Common myeloid progenitor, CD34-positive (primary cell): ENCODE data around the gene SEMA6B.

Experiments
- CTCF ChIA-PET: fragments of 350-600 bp; sonication (Branson Sonifier 250); formaldehyde crosslinking; loops from one replicate; lab custom pipeline; 2021; ENCODE audit warnings: antibody characterized with exemption; lab: Charles Lee
- POLR2A ChIA-PET: fragments of 350-600 bp; sonication (Branson Sonifier 250); formaldehyde crosslinking; loops from one replicate; lab custom pipeline; 2021; ENCODE audit warnings: antibody characterized with exemption; lab: Charles Lee
- DNase-seq, 3 donors: peaks; one replicate each; pipeline versions ENCODE4 v3.0.0 to v3.0.0-alpha.2; 2013
- H3K27ac ChIP-seq, 2 experiments: 1 replicate in 1 of 2; 2 replicates in 1 of 2; pipeline ENCODE4 v1.7.0; 2013; ENCODE audit warnings: inconsistent platforms in 2 of 2, low read length in 2 of 2, mild to moderate bottlenecking in 2 of 2, low read depth in 1 of 2, moderate library complexity in 1 of 2; ENCODE audit not compliant: severe bottlenecking in 2 of 2, insufficient read depth in 1 of 2, poor library complexity in 1 of 2
- H3K27me3 ChIP-seq, 5 experiments: replicated peaks in 2 of 5; 1 replicate in 3 of 5; 2 replicates in 2 of 5; pipeline versions ENCODE4 v1.6.1 to v1.7.0; 2013; ENCODE audit warnings: low read length in 4 of 5, mild to moderate bottlenecking in 2 of 5, moderate library complexity in 2 of 5, inconsistent platforms in 1 of 5; ENCODE audit not compliant: insufficient read depth in 5 of 5, control insufficient read depth in 4 of 5
- H3K36me3 ChIP-seq, 4 experiments: 1 replicate in 2 of 4; 2 replicates in 2 of 4; pipeline versions ENCODE4 v1.6.1 to v1.7.0; 2013; ENCODE audit warnings: low read length in 3 of 4, control low read depth in 1 of 4, mild to moderate bottlenecking in 1 of 4; ENCODE audit not compliant: control insufficient read depth in 4 of 4, insufficient read depth in 4 of 4
- H3K4me1 ChIP-seq, 4 experiments: 1 replicate in 3 of 4; 2 replicates in 1 of 4; pipeline versions ENCODE4 v1.6.1 to v1.7.1; 2013; ENCODE audit warnings: low read length in 3 of 4, mild to moderate bottlenecking in 3 of 4, control low read depth in 1 of 4, inconsistent platforms in 1 of 4, moderate library complexity in 1 of 4; ENCODE audit not compliant: control insufficient read depth in 4 of 4, insufficient read depth in 4 of 4; ENCODE audit errors: control extremely low read depth in 1 of 4
- H3K4me3 ChIP-seq, 7 experiments: 1 replicate in 4 of 7; 2 replicates in 3 of 7; pipeline versions ENCODE4 v1.5.1 to v1.7.0; 2013; ENCODE audit warnings: mild to moderate bottlenecking in 7 of 7, low read length in 6 of 7, moderate library complexity in 6 of 7, inconsistent platforms in 2 of 7, low read depth in 2 of 7, control low read depth in 1 of 7; ENCODE audit not compliant: insufficient read depth in 4 of 7, control insufficient read depth in 1 of 7; ENCODE audit errors: extremely low read depth in 1 of 7
- H3K9me3 ChIP-seq, 5 experiments: 1 replicate in 4 of 5; 2 replicates in 1 of 5; pipeline versions ENCODE4 v1.6.1 to v1.7.1; 2013; ENCODE audit warnings: low read length in 4 of 5, mild to moderate bottlenecking in 2 of 5, inconsistent platforms in 1 of 5, low read depth in 1 of 5, moderate library complexity in 1 of 5; ENCODE audit not compliant: control insufficient read depth in 4 of 5, insufficient read depth in 2 of 5; ENCODE audit errors: control extremely low read depth in 1 of 5
- WGBS: methylation state at CpG from one replicate; pipeline ENCODE4 v1.1.5; 2013; ENCODE audit not compliant: insufficient coverage; 5-methylcytosine and 5-hydroxymethylcytosine counted together

The SEMA6B gene

DNA sequence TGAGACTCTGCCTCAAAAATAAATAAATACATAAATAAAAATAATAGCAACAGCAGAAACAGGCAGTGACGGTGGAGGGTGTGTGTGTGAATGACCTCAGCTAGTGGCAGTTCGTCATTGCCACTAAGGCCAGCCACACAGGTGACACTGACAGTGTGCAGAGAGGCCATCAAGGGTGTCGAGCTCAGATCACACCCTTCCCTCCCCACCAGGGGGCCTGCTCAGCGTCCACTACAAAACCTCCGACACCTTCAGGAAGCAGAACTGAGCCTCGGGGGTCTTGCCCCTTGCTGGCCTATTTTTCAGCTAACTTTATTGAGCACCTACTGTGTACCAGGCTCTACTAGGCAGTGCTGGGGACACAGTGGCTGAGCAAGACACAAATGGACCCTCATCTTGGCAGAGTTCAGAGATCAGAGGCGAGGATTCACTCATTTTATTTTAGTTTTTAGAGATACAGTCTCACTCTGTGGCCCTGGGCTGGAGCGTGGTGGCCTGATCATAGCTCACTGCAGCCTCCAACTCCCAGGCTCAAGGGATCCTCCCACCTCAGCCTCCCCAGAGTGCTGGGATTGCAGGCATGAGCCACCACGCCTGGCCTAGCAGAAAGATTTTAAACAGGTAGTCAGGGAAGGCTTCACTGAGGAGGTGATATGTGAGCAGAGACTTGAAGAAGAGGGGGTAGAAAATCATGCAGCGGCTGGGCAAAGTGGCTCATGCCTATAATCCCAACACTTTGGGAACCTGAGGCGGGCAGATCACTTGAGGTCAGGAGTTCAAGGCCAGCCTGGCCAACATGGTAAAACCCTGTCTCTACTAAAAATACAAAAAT, 30.3 kb upstream of the SEMA6B start:
- Histone ChIP-seq H3K9me3 (no peaks in the 10 kb centered on the region), H3K27me3 (peaks cover 0 to 30% (median 11%) of the 10 kb centered on the region in 5 experiments), H3K27ac (no peak overlapping the region), H3K4me3 (no peak overlapping the region), H3K4me1 (peaks cover 0 to 6% (median 3%) of the 10 kb centered on the region in 4 experiments), H3K36me3 (no peaks in the 10 kb centered on the region)
- WGBS, result 46% methylated on average over 9 of the region's 11 CpGs
- CTCF ChIA-PET, result interaction anchor here (0.7 to 5.2 kb wide), 12 partner anchors 9 to 78 kb away, joined by 3 to 37 read pairs (median 4); no protein-coding TSS in a partner anchor
- POLR2A ChIA-PET, result no interaction called here
- peak; percentile 44 to 66 (median 63) for DNase-seq

DNA sequence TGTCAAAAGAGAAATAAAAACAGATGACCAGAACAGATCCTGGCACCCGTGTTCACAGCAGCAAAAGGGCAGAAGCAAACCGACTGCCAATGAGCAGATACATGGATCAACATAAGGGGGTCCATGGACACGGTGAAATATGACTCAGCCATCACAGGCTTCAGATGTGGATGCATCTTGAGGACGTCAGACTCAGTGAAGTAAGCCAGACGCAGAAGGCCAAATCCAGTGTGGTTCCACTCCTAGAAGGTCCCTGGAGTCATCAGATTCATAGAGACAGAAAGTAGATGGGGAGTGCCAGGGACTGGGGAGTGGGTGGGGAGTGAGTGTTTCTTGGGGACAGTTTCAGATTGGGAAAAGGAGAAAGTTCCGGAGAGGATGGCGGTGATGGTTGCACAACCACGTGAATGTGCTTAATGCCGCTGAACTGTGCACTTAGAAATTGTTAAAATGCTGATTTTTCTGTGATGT, 28.8 kb upstream of the SEMA6B start:
- ChIA-PET POLR2A (no interaction called here), CTCF (interaction anchor here (0.7 to 3.5 kb wide), 6 partner anchors 20 to 681 kb away, joined by 3 to 13 read pairs (median 3); no protein-coding TSS in a partner anchor)
- Histone ChIP-seq H3K9me3 (no peaks in the 10 kb centered on the region), H3K27me3 (peaks cover 0 to 41% (median 15%) of the 10 kb centered on the region in 5 experiments), H3K4me3 (no peak overlapping the region), H3K4me1 (peaks cover 0 to 16% (median 15%) of the 10 kb centered on the region in 4 experiments), H3K36me3 (no peaks in the 10 kb centered on the region), H3K27ac (no peak overlapping the region)
- 86% methylated on average over 7 of the region's 9 CpGs for WGBS
- DNase-seq, result no peak

DNA sequence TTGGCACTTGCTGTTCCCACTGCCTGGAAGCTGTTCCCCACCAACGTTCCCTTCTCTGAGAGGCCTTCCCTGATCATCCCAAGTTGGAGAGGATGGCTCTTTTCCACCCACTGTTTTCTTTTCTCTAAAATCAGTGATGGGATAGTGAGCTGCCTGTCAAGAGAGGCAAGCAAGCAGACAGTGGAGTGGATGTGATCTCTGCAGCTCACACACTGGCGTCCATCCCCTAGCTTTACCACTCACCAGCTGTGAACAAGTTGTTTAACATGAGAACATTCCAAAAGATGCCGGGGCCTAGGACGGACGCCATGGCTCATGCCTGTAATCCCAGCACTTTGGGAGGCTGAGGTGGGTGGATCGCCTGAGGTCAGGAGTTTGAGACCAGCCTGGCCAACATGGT, 28.0 kb upstream of the SEMA6B start:
- no peak for DNase-seq

DNA sequence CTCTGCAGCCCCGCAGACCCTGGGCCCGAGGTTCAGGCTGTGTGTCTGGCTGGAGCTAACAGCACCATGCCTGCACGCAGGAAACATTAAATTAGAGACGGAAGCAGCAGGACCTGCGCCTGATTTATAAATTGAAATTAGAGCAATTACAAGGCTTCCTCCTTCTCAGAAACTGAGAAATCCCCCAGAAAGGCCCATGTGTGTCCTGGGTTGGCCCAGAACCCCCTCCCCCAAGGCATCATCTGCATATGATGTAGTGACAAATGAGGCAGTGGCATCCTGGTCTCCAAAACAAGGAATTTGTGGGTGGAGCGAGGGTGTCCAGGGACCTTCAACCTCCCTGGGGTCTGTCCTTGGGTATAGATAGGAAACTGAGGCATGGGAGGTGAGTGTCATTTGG, 27.2 kb upstream of the SEMA6B start:
- H3K27me3 ChIP-seq, result peaks cover 0 to 47% (median 19%) of the 10 kb centered on the region in 5 experiments

More for the DNA sequence above, 28.0 kb upstream of the SEMA6B start:
- Histone ChIP-seq H3K4me1 (peaks cover 0 to 20% (median 18%) of the 10 kb centered on the region in 4 experiments), H3K9me3 (no peaks in the 10 kb centered on the region), H3K27ac (no peak overlapping the region), H3K27me3 (peaks cover 0 to 43% (median 13%) of the 10 kb centered on the region in 5 experiments), H3K36me3 (no peaks in the 10 kb centered on the region), H3K4me3 (no peak overlapping the region)
- WGBS, result 92% methylated on average over 4 of the region's 6 CpGs
- ChIA-PET POLR2A (no interaction called here), CTCF (interaction anchor here (0.8 to 3.5 kb wide), 7 partner anchors 11 to 50 kb away, joined by 3 to 13 read pairs (median 3); no protein-coding TSS in a partner anchor)

DNA sequence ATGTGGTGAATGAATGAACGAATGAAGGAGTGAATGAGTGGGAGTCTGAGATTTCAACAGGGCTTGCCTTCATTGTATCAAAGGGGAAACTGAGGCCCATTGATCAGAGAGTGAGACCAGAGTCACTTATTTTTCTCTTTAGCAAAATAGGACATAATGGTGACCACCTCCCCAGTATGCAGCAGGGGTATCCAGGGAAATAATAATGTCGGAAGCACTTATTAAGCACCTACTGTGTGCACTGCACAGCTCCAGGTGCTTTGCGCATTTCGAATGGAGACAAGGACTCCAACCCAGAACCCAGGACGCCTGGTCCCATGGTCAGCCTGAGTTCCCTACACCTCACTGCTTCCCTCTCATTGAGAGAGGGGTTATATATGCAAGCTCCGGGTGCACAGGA, 26.8 kb upstream of the SEMA6B start:
- H3K27me3 ChIP-seq, result peaks cover 0 to 46% (median 19%) of the 10 kb centered on the region in 5 experiments
- no peaks in the 10 kb centered on the region for H3K36me3 ChIP-seq
- H3K4me3 ChIP-seq, result no peak overlapping the region
- H3K9me3 ChIP-seq, result no peaks in the 10 kb centered on the region
- POLR2A ChIA-PET, result no interaction called here
- no peak for DNase-seq
- H3K4me1 ChIP-seq, result peaks cover 0 to 22% (median 20%) of the 10 kb centered on the region in 4 experiments
- CTCF ChIA-PET, result interaction anchor here (1.0 to 3.5 kb wide), 7 partner anchors 9 to 62 kb away, joined by 3 to 13 read pairs (median 4); no protein-coding TSS in a partner anchor
- no peak overlapping the region for H3K27ac ChIP-seq
- 96% methylated on average over 6 of the region's 6 CpGs for WGBS

More for the DNA sequence above, 27.2 kb upstream of the SEMA6B start:
- Histone ChIP-seq H3K9me3 (no peaks in the 10 kb centered on the region), H3K4me3 (no peak overlapping the region), H3K4me1 (peaks cover 0 to 22% (median 20%) of the 10 kb centered on the region in 4 experiments), H3K27ac (no peak overlapping the region), H3K36me3 (no peaks in the 10 kb centered on the region)
- no peak for DNase-seq
- ChIA-PET POLR2A (no interaction called here), CTCF (interaction anchor here (0.8 to 3.5 kb wide), 6 partner anchors 10 to 51 kb away, joined by 3 to 13 read pairs (median 6); no protein-coding TSS in a partner anchor)
- 64% methylated on average over 3 of the region's 6 CpGs for WGBS

DNA sequence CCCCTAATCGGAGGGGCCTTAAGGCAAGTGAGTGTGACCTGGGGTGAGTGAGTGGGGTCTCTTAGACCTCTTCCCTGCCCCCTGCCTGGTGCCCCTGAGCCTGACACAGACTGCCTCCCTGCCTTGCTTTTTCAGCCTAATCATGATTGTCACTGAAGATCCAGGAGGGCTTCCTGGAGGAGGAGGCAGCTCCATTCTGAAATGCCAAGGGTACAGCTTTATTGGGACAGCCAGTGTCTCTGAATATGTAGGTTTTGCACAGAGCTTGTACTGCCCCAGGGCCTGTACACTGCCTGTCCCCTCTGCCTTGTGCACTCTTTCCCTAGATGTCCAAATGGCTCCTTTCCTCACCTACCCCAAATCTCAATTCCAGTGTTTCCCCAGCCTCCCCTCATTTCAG, 26.1 kb upstream of the SEMA6B start:
- Histone ChIP-seq H3K27me3 (peaks cover 0 to 47% (median 19%) of the 10 kb centered on the region in 5 experiments), H3K9me3 (no peaks in the 10 kb centered on the region), H3K27ac (no peak overlapping the region), H3K36me3 (no peaks in the 10 kb centered on the region), H3K4me1 (peaks cover 0 to 26% (median 25%) of the 10 kb centered on the region in 4 experiments), H3K4me3 (no peak overlapping the region)
- ChIA-PET CTCF (interaction anchor here (0.8 to 3.5 kb wide), 8 partner anchors 8 to 63 kb away, joined by 3 to 13 read pairs (median 4); no protein-coding TSS in a partner anchor), POLR2A (no interaction called here)
- WGBS, result 67% methylated on average over 1 of the region's 1 CpG
- no peak for DNase-seq
